ENCODE measurements around the gene FBL. TPM values are rescaled to one million over a fixed set of nuclear protein-coding genes. Genes with fewer than 3 reads are reported as not detected.

The FBL gene
- total RNA-seq, 1 experiment from 2014 or later, result 186 TPM

DNA sequence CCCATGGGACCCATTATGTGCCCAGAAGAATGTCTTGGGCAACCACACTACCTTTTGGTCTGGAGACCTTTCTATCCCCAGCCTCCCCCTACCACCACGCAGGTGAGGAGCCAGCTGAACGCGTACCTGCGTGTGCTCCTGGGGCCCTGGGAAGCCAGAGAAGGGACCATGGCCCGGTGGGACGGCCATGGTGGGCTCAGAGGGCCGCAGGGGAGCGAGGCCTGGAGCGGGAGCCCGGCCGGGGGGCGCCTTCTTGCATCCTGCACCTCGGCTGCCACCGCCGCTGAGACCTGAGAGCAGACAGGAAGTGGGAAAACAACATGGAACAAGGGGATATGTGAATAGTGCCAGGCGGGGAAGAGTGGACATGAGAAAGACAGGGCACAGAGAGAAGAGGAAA lies 14.5 kb downstream of the FBL start:
- no peak overlapping the region for H3K4me2 ChIP-seq (ENCODE audit: low read length)
- no peaks in the 10 kb centered on the region for H3K27me3 ChIP-seq (ENCODE audit: low read length)
- no peaks in the 10 kb centered on the region for H4K20me1 ChIP-seq (ENCODE audit: low read length)
- TF ChIP-seq EZH2phosphoT487 (IDR thresholded peaks at IDR 0.05; ENCODE audit: borderline replicate concordance, low read length) (no peak), EZH2 (IDR thresholded peaks at IDR 0.05; ENCODE audit: low read length, unreplicated experiment) (no peak)
- TF ChIP-seq, protein P1, sequence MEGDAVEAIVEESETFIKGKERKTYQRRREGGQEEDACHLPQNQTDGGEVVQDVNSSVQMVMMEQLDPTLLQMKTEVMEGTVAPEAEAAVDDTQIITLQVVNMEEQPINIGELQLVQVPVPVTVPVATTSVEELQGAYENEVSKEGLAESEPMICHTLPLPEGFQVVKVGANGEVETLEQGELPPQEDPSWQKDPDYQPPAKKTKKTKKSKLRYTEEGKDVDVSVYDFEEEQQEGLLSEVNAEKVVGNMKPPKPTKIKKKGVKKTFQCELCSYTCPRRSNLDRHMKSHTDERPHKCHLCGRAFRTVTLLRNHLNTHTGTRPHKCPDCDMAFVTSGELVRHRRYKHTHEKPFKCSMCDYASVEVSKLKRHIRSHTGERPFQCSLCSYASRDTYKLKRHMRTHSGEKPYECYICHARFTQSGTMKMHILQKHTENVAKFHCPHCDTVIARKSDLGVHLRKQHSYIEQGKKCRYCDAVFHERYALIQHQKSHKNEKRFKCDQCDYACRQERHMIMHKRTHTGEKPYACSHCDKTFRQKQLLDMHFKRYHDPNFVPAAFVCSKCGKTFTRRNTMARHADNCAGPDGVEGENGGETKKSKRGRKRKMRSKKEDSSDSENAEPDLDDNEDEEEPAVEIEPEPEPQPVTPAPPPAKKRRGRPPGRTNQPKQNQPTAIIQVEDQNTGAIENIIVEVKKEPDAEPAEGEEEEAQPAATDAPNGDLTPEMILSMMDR (conservative IDR thresholded peaks at IDR 0.05; ENCODE audit: low read depth, low read length), result no peak
- no peaks in the 10 kb centered on the region for H3K9me3 ChIP-seq (ENCODE audit: low read length)
- ChIA-PET CTCF (no interaction called here), POLR2A (ENCODE audit: unreplicated experiment) (no interaction called here)
- no TSS peak for BruUV-seq (replicated peaks)
- no peak overlapping the region for H3K4me3 ChIP-seq (ENCODE audit: low read length)
- DNase-seq (no peak), ATAC-seq (no peak)
- no peaks in the 10 kb centered on the region for H3K9me2 ChIP-seq (replicated peaks; ENCODE audit: low read length)
- H3K9ac ChIP-seq (ENCODE audit: low read length), result no peak overlapping the region
- H3K27ac ChIP-seq (ENCODE audit: low read length), result no peak overlapping the region
- no peaks in the 10 kb centered on the region for H3K79me2 ChIP-seq (ENCODE audit: low read length)
- H2AFZ ChIP-seq (ENCODE audit: low read length), result no peak overlapping the region
- H3K4me1 ChIP-seq (ENCODE audit: insufficient read depth, low read length), result peaks cover 4% of the 10 kb centered on the region; the same call in 1 of the 2 replicates
- peaks cover 17% of the 10 kb centered on the region for H3K36me3 ChIP-seq (ENCODE audit: low read depth, low read length)
- intact Hi-C loops (cut with micrococcal nuclease), result no loop called here
- no peaks in the 10 kb centered on the region for H3F3A ChIP-seq (ENCODE audit: low read length, unreplicated experiment)

DNA sequence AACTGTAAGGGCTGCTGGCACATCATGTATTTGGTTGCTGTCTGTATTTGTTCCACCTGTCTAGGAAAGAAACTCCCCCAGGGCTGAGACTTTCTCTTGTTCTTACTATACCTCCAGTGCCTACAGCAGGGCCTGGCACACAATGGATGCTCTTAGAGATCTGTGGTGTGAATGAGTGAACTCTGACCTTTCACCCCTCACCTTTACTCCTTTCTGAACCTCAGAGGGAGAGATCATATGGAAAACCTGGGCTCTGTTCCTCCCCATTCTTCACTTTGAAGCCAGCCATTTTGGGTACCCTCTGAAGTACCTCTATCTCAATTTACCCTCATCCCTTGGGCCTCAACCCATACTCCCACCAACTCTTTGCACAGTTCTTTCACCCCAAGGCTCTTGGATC lies 15.3 kb downstream of the FBL start:
- ChIA-PET POLR2A (ENCODE audit: unreplicated experiment) (no interaction called here), CTCF (interaction anchor here (0.5 kb wide), 1 partner anchor 242 kb away, joined by 4 read pairs; no protein-coding TSS in a partner anchor)
- Histone ChIP-seq H3K9me2 (replicated peaks; ENCODE audit: low read length) (no peaks in the 10 kb centered on the region), H3K4me1 (ENCODE audit: insufficient read depth, low read length) (peaks cover 4% of the 10 kb centered on the region; the same call in 1 of the 2 replicates), H4K20me1 (ENCODE audit: low read length) (no peaks in the 10 kb centered on the region), H3K9me3 (ENCODE audit: low read length) (no peaks in the 10 kb centered on the region), H3K4me2 (ENCODE audit: low read length) (no peak overlapping the region), H3K27ac (ENCODE audit: low read length) (no peak overlapping the region), H3K79me2 (ENCODE audit: low read length) (no peaks in the 10 kb centered on the region), H2AFZ (ENCODE audit: low read length) (no peak overlapping the region), H3K9ac (ENCODE audit: low read length) (no peak overlapping the region), H3K36me3 (ENCODE audit: low read depth, low read length) (peaks cover 10% of the 10 kb centered on the region), H3K27me3 (ENCODE audit: low read length) (no peaks in the 10 kb centered on the region), H3K4me3 (ENCODE audit: low read length) (no peak overlapping the region), H3F3A (ENCODE audit: low read length, unreplicated experiment) (no peaks in the 10 kb centered on the region)
- TF ChIP-seq, protein P1 (conservative IDR thresholded peaks at IDR 0.05; ENCODE audit: low read depth, low read length), result no peak
- TF ChIP-seq EZH2 (IDR thresholded peaks at IDR 0.05; ENCODE audit: low read length, unreplicated experiment), result no peak
- no peak for TF ChIP-seq EZH2phosphoT487 (IDR thresholded peaks at IDR 0.05; ENCODE audit: borderline replicate concordance, low read length)
- DNase-seq, result no peak
- no peak for ATAC-seq
- BruUV-seq (replicated peaks), result no TSS peak
- intact Hi-C loops (cut with micrococcal nuclease), result no loop called here

DNA sequence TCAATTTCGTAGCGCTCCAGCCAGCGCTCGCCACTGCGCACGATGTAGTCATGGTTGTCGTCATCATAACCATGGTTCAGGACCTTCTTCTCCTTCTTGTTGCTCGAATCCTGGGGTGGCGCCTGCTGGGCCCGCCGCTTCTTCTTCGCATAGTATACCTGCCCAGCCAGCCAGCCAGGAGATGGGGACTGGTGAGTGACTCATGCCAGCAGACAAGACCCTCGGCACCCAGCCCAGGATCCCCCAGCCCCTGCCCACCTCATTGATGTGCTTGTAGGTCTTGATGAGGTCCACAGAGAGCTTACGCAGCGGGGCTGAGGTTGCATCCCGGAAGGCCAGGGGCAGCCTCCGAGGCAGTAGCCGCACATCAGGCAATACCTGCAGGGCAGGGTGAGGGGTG lies 15.8 kb downstream of the FBL start:
- Histone ChIP-seq H3K79me2 (ENCODE audit: low read length) (no peaks in the 10 kb centered on the region), H2AFZ (ENCODE audit: low read length) (no peak overlapping the region), H3K4me3 (ENCODE audit: low read length) (no peak overlapping the region), H3K27ac (ENCODE audit: low read length) (no peak overlapping the region), H3K27me3 (ENCODE audit: low read length) (no peaks in the 10 kb centered on the region), H3K4me1 (ENCODE audit: insufficient read depth, low read length) (peaks cover 4% of the 10 kb centered on the region; the same call in 1 of the 2 replicates), H3K9me3 (ENCODE audit: low read length) (no peaks in the 10 kb centered on the region), H4K20me1 (ENCODE audit: low read length) (no peaks in the 10 kb centered on the region), H3K4me2 (ENCODE audit: low read length) (no peak overlapping the region), H3K9me2 (replicated peaks; ENCODE audit: low read length) (no peaks in the 10 kb centered on the region), H3K36me3 (ENCODE audit: low read depth, low read length) (peaks cover 10% of the 10 kb centered on the region), H3F3A (ENCODE audit: low read length, unreplicated experiment) (no peaks in the 10 kb centered on the region), H3K9ac (ENCODE audit: low read length) (no peak overlapping the region)
- no TSS peak for BruUV-seq (replicated peaks)
- ATAC-seq (no peak), DNase-seq (no peak)
- intact Hi-C loops (cut with micrococcal nuclease), result no loop called here
- CTCF ChIA-PET, result no interaction called here
- TF ChIP-seq, protein P1 (conservative IDR thresholded peaks at IDR 0.05; ENCODE audit: low read depth, low read length), result no peak
- TF ChIP-seq EZH2 (IDR thresholded peaks at IDR 0.05; ENCODE audit: low read length, unreplicated experiment) (no peak), EZH2phosphoT487 (IDR thresholded peaks at IDR 0.05; ENCODE audit: borderline replicate concordance, low read length) (no peak)
- POLR2A ChIA-PET (ENCODE audit: unreplicated experiment), result no interaction called here

Data from PC-3 (cell line).